GM21360 (cell line): Measurements from ENCODE around the gene SYT5.
"Not testable (repeated sequence)": the region's sequence is repeated elsewhere in the genome, so short reads cannot be mapped to it uniquely, and the experiment has no call there.

Experiments
- ATAC-seq: cut with Tn5 transposase; IDR thresholded peaks from one replicate; pipeline ENCODE4 v1.9.1; 2021; ENCODE audit warnings: mild to moderate bottlenecking, moderate library complexity; ENCODE audit not compliant: unreplicated experiment

SYT5 gene

DNA sequence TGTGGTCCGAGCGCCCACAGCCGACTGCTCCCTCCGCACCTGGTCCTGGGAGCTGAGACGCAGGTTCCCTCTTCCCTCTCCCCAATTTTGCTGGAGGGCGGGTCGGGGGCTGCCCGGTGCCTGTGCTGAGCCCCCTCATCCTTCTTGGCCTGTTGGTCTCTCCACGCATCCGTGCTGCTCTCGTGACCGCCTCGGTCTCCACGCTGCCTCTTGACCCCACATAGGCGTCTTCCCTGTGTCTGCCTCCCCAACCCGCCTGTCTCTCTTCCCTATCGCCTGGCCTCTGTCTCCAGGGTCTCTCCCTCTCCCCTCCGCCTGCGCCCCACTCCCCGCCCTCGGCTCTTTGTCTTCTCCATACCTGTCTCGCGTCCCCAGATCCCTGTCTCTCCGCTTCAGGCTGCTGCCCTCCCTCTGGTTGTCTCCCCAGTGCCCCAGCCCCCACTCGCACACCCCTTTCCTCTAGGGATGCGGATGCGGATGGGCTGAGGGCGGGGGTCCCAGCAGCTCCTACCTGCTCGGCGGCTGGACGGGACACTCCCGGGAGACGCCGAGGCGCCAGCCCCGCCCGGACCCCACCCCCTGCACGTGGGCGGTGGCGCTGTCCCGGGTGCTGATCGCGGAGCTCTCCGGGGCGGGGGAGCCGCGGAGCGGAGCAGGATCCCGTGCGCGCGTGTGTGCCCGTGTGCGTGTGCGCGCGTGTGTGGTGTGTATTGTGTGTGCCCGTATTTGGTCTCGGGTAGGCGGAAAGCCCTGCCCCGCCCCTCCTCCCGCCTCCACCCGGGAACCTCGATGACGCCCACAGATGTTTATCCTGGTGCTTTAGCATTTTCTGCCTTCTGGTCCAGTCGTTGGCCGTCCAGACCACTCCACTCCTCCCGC lies at the start of gene SYT5:
SYT5 (minus strand) TSS at position 684 of the 879 bp plus-strand sequence. CDS start 1,248 bp downstream, outside the sequence.
- no peak for ATAC-seq

DNA sequence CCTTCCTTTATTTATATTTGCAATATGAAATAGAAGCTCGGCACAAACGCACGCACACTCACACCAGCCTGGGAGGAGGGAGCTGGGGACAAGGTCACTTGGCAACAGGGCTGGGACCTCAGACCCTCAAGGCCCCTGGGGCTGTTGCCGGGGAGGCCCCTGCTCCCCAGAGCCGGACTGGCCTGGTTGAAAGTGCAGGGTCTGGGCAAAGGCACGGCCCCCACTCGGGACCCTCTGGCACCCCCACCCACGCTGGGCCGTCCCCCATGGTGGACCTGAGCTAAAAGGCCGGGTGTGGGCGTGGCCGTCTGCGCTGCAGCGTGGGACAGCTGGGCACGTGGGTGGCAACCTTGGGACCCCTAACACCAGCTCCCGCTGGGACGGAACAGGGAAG lies 49.7 kb upstream of the SYT5 start:
- no peak for ATAC-seq

GRCh38 chr19:55229145-55229788 lies 49.2 kb upstream of the SYT5 start:
- no peak for ATAC-seq

DNA sequence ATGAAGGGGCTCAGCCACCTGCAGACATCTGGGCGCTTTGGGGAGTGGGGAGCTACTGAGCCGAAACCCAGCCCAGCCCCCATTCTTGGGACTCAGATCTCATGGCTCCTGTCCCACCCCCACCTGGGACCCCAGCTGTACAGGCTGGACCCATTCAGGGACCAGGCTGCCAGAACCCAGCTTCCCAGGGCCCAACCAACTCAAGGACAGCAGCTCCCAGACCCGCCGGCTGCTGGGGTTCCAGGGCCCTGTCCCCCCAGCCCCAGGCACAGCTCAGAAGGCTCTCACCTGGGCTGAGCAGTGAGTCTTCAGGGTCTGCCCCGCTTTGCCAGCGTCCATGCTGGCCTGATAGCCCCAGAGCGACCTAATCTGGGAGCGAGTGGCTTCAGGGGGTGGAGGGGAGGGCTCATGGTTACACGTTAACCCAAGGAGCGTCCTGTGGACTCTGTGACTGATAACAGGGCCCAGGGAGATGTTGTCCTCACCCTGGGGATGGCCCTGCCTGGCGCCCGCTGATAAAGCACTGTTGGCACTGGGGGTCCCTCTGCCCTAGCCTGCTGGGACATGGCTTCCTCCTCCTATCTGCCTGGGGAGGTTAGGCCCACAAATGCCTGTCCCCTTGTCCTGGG lies 48.4 kb upstream of the SYT5 start, which contains the start of gene TMEM86B:
TMEM86B (minus strand) TSS at position 361 of the 629 bp plus-strand sequence; CDS start at position 339, 22 bp downstream.
- ATAC-seq, result no peak

DNA sequence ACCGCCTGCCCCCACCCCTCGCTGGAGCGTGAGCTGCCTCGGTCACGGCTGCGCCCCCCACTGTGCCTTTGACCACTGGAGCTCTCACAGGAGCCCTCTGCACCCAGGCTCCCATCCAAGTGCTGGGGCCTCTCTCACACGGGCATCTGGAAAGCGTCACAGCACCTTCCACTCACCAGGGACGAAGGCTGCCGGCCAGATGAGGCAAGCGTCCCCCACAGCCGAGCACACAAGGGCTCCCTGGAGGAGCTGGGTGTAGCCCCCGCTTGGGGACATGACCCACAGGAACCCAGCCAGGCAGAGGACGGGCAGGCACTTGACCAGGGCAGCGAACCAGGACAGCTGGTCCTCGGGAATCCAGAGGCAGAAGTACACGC lies 47.9 kb upstream of the SYT5 start:
- no peak for ATAC-seq

DNA sequence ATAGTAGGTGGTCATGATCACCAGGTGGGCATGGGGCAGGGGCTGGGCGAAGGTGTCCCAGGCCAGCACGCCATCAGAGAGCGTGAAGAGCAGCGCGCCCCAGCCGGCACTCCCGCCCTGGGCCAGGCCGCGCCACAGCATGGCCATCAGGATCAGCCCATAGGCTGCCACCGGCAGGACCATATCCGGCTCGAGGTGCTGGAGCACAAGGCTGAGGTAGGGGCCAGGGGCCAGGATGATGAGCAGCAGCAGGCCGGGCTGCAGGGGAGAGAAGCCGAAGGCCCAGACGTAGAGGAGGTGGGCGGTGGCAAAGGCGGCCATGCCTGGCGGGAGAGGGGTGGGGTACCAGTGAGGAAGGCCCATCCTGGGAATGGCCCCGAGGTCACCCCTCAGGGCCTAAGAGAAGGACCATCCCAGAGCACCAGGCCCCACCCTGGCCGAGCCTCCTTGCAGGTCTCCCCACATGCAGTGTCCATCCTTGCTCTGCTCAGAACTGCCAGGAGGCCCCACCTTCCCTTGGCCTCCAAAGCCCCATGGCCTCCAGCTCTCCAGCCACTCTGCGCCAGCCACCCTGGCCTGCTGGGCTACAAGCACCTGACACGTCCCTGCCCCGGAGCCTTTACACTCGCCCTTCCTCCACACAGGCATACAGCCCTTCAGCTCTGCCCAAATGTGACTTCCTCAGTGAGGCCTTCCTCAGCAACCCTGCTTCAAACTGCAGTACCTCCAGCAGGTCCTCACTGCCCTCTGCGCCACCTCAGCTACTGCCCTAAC lies 47.3 kb upstream of the SYT5 start:
- no peak for ATAC-seq

DNA sequence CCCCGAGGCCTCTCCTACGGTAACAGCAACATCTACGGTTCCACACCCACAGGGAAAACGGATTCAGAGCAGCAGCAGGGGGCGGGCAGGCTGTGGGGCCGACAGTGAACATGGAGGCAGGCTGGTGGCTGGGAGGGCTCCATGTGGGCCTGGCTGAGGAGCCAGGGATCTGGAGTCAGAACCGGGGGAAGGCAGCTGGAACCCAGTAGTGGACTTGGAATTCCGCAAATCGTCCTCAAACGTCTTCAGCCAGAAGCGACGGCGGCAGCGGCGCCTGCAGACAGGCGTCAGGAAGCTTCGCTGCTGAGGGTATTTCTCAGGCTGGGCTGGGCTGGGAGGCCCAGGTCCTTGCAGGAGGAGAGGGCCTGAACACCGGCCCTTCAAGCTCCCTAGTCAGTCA lies 46.7 kb upstream of the SYT5 start:
- no peak for ATAC-seq

DNA sequence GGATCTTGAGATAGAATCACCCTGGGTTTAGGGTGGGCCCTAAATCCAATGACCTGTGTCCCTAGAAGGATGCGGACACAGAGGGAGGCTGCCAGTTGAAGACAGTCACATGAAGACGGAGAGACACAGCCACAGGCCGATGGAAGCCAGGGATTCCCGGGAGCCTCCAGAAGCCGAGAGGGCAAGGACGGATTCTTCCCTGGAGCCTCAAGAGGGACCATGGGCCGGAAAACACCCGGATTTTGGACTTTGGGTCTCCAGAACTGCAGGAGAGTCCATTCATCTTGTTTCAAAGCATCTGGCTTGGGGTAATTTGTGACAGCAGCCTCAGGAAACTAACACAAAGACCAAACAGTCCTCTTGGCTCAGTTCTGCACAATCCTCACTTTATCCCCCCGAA lies 46.2 kb upstream of the SYT5 start:
- ATAC-seq, result no peak

DNA sequence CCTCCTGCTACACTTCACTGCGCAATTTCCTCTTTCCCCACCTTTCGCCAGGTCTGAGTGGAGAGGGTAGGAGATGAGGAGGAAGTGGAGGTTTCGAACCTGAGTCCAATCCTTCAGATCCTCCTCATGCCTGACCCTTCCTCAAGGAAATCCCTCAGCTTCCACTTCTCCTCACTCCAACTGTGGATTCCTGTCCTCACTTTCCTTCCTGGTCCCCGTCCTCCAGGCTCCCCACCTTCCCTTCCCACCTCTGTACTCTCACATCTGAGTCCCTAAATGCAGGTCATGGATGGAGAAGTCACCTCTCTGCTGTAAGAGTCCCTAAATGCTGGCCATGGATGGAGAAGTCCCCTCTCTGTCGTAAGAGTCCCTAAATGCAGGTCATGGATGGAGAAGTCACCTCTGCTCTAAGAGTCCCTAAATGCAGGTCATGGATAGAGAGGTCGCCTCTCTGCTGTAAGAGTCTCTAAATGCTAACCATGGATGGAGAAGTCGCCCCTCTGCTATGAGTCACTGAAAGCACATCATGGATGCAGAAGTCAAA lies 45.4 kb upstream of the SYT5 start:
- ATAC-seq, result no peak

GRCh38 chr19:55224679-55225414 lies 44.8 kb upstream of the SYT5 start:
- not testable (repeated sequence) for ATAC-seq

- ATAC-seq, result no peak
These were observed 44.1 kb upstream of the SYT5 start for GRCh38 chr19:55224038-55224665.

GRCh38 chr19:55223291-55224037 lies 43.4 kb upstream of the SYT5 start:
- ATAC-seq, result no peak

GRCh38 chr19:55220525-55220924 lies 40.4 kb upstream of the SYT5 start:
- no peak for ATAC-seq

- no peak for ATAC-seq
These were observed 36.5 kb upstream of the SYT5 start for GRCh38 chr19:55216461-55217198.

GRCh38 chr19:55213547-55213946 lies 33.5 kb upstream of the SYT5 start:
- ATAC-seq, result no peak

DNA sequence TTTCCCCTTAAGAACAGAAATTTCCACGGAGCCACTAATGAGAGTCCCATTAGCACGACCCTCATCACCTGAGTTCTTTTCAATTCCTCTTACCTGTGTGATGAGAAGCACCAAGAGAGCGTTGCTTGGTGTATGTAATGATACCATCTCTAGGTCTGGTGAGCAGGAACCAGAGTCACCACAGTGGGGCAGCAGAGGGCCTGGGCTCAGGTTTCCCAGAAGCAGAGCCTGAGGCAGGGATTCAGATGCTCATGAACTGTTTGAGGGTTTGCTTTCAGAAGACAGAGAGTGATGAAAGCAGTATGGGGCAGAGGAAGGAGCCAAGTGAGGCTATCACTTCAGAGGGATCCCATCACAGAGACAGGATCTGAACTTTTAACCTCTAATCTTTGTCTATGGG lies 32.4 kb upstream of the SYT5 start:
- ATAC-seq, result no peak

- ATAC-seq, result no peak
These were observed 29.8 kb upstream of the SYT5 start for GRCh38 chr19:55209693-55210472.
